IMR-90 (cell line): ENCODE results near the gene ERVFRD-1. TPM values are rescaled to one million over a fixed set of nuclear protein-coding genes. Genes with fewer than 3 reads are reported as not detected.

Experiments
- ATAC-seq: fragments of 200-7000 bp; cut with Tn5 transposase; 2 replicates; pipeline ENCODE4 v1.9.1; 2020; ENCODE audit warnings: low read depth, mild to moderate bottlenecking, moderate library complexity
- BruUV-seq: library from RNA; stranded (reverse); fragments of 400-500 nt; replicated peaks from 2 replicates; lab custom pipeline; 2021; lab: Mats Ljungman, UMichigan
- CTCF ChIA-PET: fragments of 300-600 bp; formaldehyde crosslinking; extraction: SDS; loops from one replicate; lab custom pipeline; 2021; ENCODE audit warnings: antibody characterized with exemption; lab: Yijun Ruan, JAX
- POLR2A ChIA-PET: fragments of 300-600 bp; sonication (Branson Sonifier 250); formaldehyde crosslinking; loops from one replicate; lab custom pipeline; 2022; ENCODE audit warnings: antibody characterized with exemption; ENCODE audit not compliant: unreplicated experiment; lab: Charles Lee
- DNase-seq: peaks from one replicate; pipeline ENCODE4 v3.0.0; 2013
- H2AFZ ChIP-seq: replicated peaks from 2 replicates; pipeline ENCODE3; 2013; ENCODE audit warnings: low read length, mild to moderate bottlenecking; ENCODE audit not compliant: poor library complexity
- H2AK5ac ChIP-seq: 2 replicates; pipeline ENCODE4 v1.6.1; 2013; ENCODE audit warnings: low read depth, low read length, inconsistent platforms
- H2AK9ac ChIP-seq: replicated peaks from 2 replicates; pipeline ENCODE3; 2013; ENCODE audit warnings: mild to moderate bottlenecking, low read depth, low read length, moderate library complexity; ENCODE audit not compliant: poor library complexity
- H2BK120ac ChIP-seq: 2 replicates; pipeline ENCODE4 v1.6.1; 2013; ENCODE audit warnings: low read depth, low read length, inconsistent platforms
- H2BK15ac ChIP-seq: 3 replicates; pipeline ENCODE4 v1.6.1; 2013; ENCODE audit warnings: low read depth, low read length, inconsistent platforms
- H2BK20ac ChIP-seq: 2 replicates; pipeline ENCODE4 v1.6.1; 2013; ENCODE audit warnings: low read depth, mild to moderate bottlenecking, inconsistent platforms, low read length, moderate library complexity
- H2BK5ac ChIP-seq: 2 replicates; pipeline ENCODE4 v1.6.1; 2013; ENCODE audit warnings: mild to moderate bottlenecking, low read depth, low read length, inconsistent platforms; ENCODE audit not compliant: poor library complexity, severe bottlenecking
- H3K14ac ChIP-seq: replicated peaks from 2 replicates; pipeline ENCODE4 v1.6.1; 2013; ENCODE audit warnings: low read depth, low read length, inconsistent platforms
- H3K18ac ChIP-seq: 2 replicates; pipeline ENCODE4 v1.6.1; 2013; ENCODE audit warnings: low read depth, low read length, control low read depth
- H3K23ac ChIP-seq: 2 replicates; pipeline ENCODE4 v1.6.1; 2013; ENCODE audit warnings: low read depth, low read length, inconsistent platforms
- H3K27ac ChIP-seq: 2 replicates; pipeline ENCODE4 v1.5.1; 2013; ENCODE audit warnings: mild to moderate bottlenecking, control low read depth, low read length; ENCODE audit not compliant: insufficient read depth
- H3K27me3 ChIP-seq: 2 replicates; pipeline ENCODE4 v1.6.1; 2013; ENCODE audit warnings: low read length; ENCODE audit not compliant: control insufficient read depth, insufficient read depth
- H3K36me3 ChIP-seq: 2 replicates; pipeline ENCODE4 v1.6.1; 2013; ENCODE audit warnings: low read length, mixed read lengths; ENCODE audit not compliant: control insufficient read depth, insufficient read depth
- H3K4ac ChIP-seq: 2 replicates; pipeline ENCODE4 v1.6.1; 2013; ENCODE audit warnings: low read depth, low read length, inconsistent platforms
- H3K4me1 ChIP-seq: 2 replicates; pipeline ENCODE4 v1.6.1; 2013; ENCODE audit warnings: low read length, mixed read lengths; ENCODE audit not compliant: control insufficient read depth, insufficient read depth
- H3K4me2 ChIP-seq: 2 replicates; pipeline ENCODE4 v1.6.1; 2013; ENCODE audit warnings: low read depth, mild to moderate bottlenecking, control low read depth, low read length, moderate library complexity
- H3K4me3 ChIP-seq: 2 replicates; pipeline ENCODE4 v1.5.1; 2013; ENCODE audit warnings: low read depth, mild to moderate bottlenecking, control low read depth, low read length, moderate library complexity; ENCODE audit not compliant: insufficient read depth
- H3K56ac ChIP-seq: 2 replicates; pipeline ENCODE4 v1.6.1; 2013; ENCODE audit warnings: low read length, inconsistent platforms; ENCODE audit not compliant: insufficient read depth; ENCODE audit errors: extremely low read depth
- H3K79me1 ChIP-seq, 2 experiments: 2 replicates each; pipeline ENCODE4 v1.6.1; 2013; ENCODE audit warnings: low read length in 2 of 2, inconsistent platforms in 1 of 2, low read depth in 1 of 2
- H3K9ac ChIP-seq: 2 replicates; pipeline ENCODE4 v1.6.1; 2013; ENCODE audit warnings: low read depth, low read length, control low read depth
- H3K9me1 ChIP-seq: 2 replicates; pipeline ENCODE4 v1.6.1; 2013; ENCODE audit warnings: low read length, inconsistent platforms; ENCODE audit not compliant: insufficient read depth
- H3K9me3 ChIP-seq: 2 replicates; pipeline ENCODE4 v1.6.1; 2013; ENCODE audit warnings: low read length; ENCODE audit not compliant: control insufficient read depth, insufficient read depth
- H4K20me1 ChIP-seq: 2 replicates; pipeline ENCODE4 v1.6.1; 2013; ENCODE audit warnings: low read length, inconsistent platforms; ENCODE audit not compliant: insufficient read depth
- H4K5ac ChIP-seq: 2 replicates; pipeline ENCODE4 v1.6.1; 2013; ENCODE audit warnings: mild to moderate bottlenecking, low read depth, low read length, control low read depth
- H4K8ac ChIP-seq, 2 experiments: 2 replicates each; pipeline ENCODE4 v1.6.1; 2013; ENCODE audit warnings: low read depth in 2 of 2, low read length in 2 of 2, control low read depth in 1 of 2, inconsistent platforms in 1 of 2
- H4K91ac ChIP-seq: 2 replicates; pipeline ENCODE4 v1.6.1; 2013; ENCODE audit warnings: low read depth, low read length, inconsistent platforms; ENCODE audit not compliant: insufficient read depth
- BHLHE40 ChIP-seq: fragments of 150-350 bp; IDR thresholded peaks from 2 replicates; pipeline ENCODE4 v1.6.1; 2016; ENCODE audit warnings: mild to moderate bottlenecking, low read depth, low read length
- ELK1 ChIP-seq: fragments of 150-350 bp; IDR thresholded peaks from 2 replicates; pipeline ENCODE4 v1.6.1; 2016; ENCODE audit warnings: low read depth, mild to moderate bottlenecking, low read length, moderate library complexity, borderline replicate concordance
- FOS ChIP-seq: fragments of 150-350 bp; IDR thresholded peaks from 2 replicates; pipeline ENCODE4 v1.6.1; 2016; ENCODE audit warnings: low read depth, low read length
- RFX5 ChIP-seq: IDR thresholded peaks from 2 replicates; pipeline ENCODE4 v1.8.0; 2012; ENCODE audit warnings: low read depth, mild to moderate bottlenecking, low read length, moderate library complexity
- SMC3 ChIP-seq: fragments of 150-350 bp; IDR thresholded peaks from 2 replicates; pipeline ENCODE4 v1.6.1; 2016; ENCODE audit warnings: low read depth, mild to moderate bottlenecking, antibody characterized with exemption, low read length, moderate library complexity
- WGBS, 2 experiments: methylation state at CpG; one replicate each; pipeline versions ENCODE4 v1.1.5 to v1.1.7; 2013; ENCODE audit warnings: missing lambda C conversion rate in 2 of 2; ENCODE audit not compliant: insufficient read length in 1 of 2; ENCODE audit errors: extremely low coverage in 2 of 2; 5-methylcytosine and 5-hydroxymethylcytosine counted together
- dilution Hi-C: fragments of 300-500 bp; cut with HindIII; formaldehyde crosslinking; loops from one replicate; pipeline ENCODE4 v1.14.3; 2018; ENCODE audit warnings: low sequenced_read_pairs; ENCODE audit not compliant: unreplicated experiment
- in situ Hi-C: fragments of 300-500 bp; cut with MboI; formaldehyde crosslinking; loops from 3 replicates; pipeline ENCODE4 v1.14.3; 2019; ENCODE audit warnings: low sequenced_read_pairs, inconsistent platforms, mixed read lengths
- intact Hi-C: fragments of 100-400 bp; cut with micrococcal nuclease; formaldehyde crosslinking; loops from 2 replicates; pipeline ENCODE4 v1.10.0; 2022
- polyA plus RNA-seq, 3 experiments: library from polyadenylated mRNA; depleted of rRNA; stranded (reverse); fragments of >200 nt; gene quantifications; 2 replicates each; pipeline ENCODE4 v1.2.3, GENCODE V29; 2012; ENCODE audit warnings: low replicate concordance in 1 of 3
- total RNA-seq: library from RNA; depleted of rRNA; stranded (reverse); fragments of >200 nt; gene quantifications from 2 replicates; pipeline ENCODE4 v1.2.3, GENCODE V29; 2012

The ERVFRD-1 gene
- total and polyA plus RNA-seq, 2 of the 4 experiments (the other 2 are of a cell fraction), result not detected

GRCh38 chr6:11069760-11070159 is 41.8 kb downstream of the ERVFRD-1 start:
- ATAC-seq (no peak), DNase-seq (peak; percentile 14)
- H3K4me2 ChIP-seq, result no peak overlapping the region
- H4K8ac ChIP-seq, result no peak overlapping the region
- H3K18ac ChIP-seq, result no peak overlapping the region
- H4K5ac ChIP-seq, result no peak overlapping the region
- 0 out of 2 replicates have a peak, but pooled peaks cover 3% of the 10 kb centered on the region for H3K9me3 ChIP-seq
- intact Hi-C loops, result loop anchor here (1.0 to 5.0 kb wide), 4 partner anchors 118 to 427 kb away; partner anchors contain the start of gene MAK
- no peaks in the 10 kb centered on the region for H4K20me1 ChIP-seq
- no peak overlapping the region for H3K56ac ChIP-seq
- dilution Hi-C loops, result no loop called here
- no CpG with 5 or more reads among the region's 2 CpGs for WGBS, 2 experiments
- ChIA-PET CTCF (interaction anchor here (0.7 to 2.5 kb wide), 5 partner anchors 10 to 613 kb away, joined by 4 to 13 read pairs (median 6); no protein-coding TSS in a partner anchor), POLR2A (no interaction called here)
- H3K9me1 ChIP-seq, result no peaks in the 10 kb centered on the region
- H2AK9ac ChIP-seq, result no peak overlapping the region
- no peak overlapping the region for H2BK20ac ChIP-seq
- H3K14ac ChIP-seq, result no peak overlapping the region
- no peaks in the 10 kb centered on the region for H3K79me1 ChIP-seq
- TF ChIP-seq ELK1 (no peak), FOS (no peak), BHLHE40 (no peak), SMC3 (no peak), RFX5 (no peak)
- H2BK120ac ChIP-seq, result no peak overlapping the region
- H3K4me1 ChIP-seq, result no peaks in the 10 kb centered on the region
- H2AFZ ChIP-seq, result no peak overlapping the region
- H3K9ac ChIP-seq, result no peak overlapping the region
- H3K4ac ChIP-seq, result no peak overlapping the region
- no peak overlapping the region for H4K91ac ChIP-seq
- no peaks in the 10 kb centered on the region for H3K36me3 ChIP-seq
- no peak overlapping the region for H3K27ac ChIP-seq
- in situ Hi-C loops, result loop anchor here (5.0 to 25.0 kb wide), 3 partner anchors 117 to 582 kb away; no protein-coding TSS in a partner anchor
- no peak overlapping the region for H2BK5ac ChIP-seq
- H3K4me3 ChIP-seq, result no peak overlapping the region
- H2BK15ac ChIP-seq, result no peak overlapping the region
- peaks cover 9% of the 10 kb centered on the region for H3K27me3 ChIP-seq
- no peak overlapping the region for H2AK5ac ChIP-seq
- H3K23ac ChIP-seq, result no peak overlapping the region
- BruUV-seq, result no TSS peak
